Small intestine (tissue), 7 donors: ENCODE results near the gene PEX10. TPM values are rescaled to one million over a fixed set of nuclear protein-coding genes. Genes with fewer than 3 reads are reported as not detected.

Experiments
- DNase-seq, 2 donors: peaks; one replicate each; pipeline versions ENCODE4 v3.0.0 to v3.0.0-alpha.2; 2013
- FAIRE-seq: peaks from 2 replicates; lab custom pipeline; 2012; peaks lifted over from hg19 to GRCh38; lab: Jason Lieb, UNC
- H3K27ac ChIP-seq, 3 donors: one replicate each; pipeline ENCODE4 v1.5.1; 2013; ENCODE audit warnings: low read length in 2 of 3, mild to moderate bottlenecking in 2 of 3, control low read depth in 1 of 3, inconsistent platforms in 1 of 3, low read depth in 1 of 3, moderate library complexity in 1 of 3
- H3K27me3 ChIP-seq, 3 donors: one replicate each; pipeline ENCODE4 v1.6.1; 2013; ENCODE audit warnings: low read length in 3 of 3, inconsistent platforms in 1 of 3; ENCODE audit not compliant: control insufficient read depth in 3 of 3, insufficient read depth in 3 of 3
- H3K36me3 ChIP-seq, 3 donors: one replicate each; pipeline ENCODE4 v1.6.1; 2013; ENCODE audit warnings: low read length in 3 of 3, inconsistent platforms in 1 of 3, low read depth in 1 of 3, mild to moderate bottlenecking in 1 of 3, moderate library complexity in 1 of 3; ENCODE audit not compliant: control insufficient read depth in 3 of 3, insufficient read depth in 2 of 3
- H3K4me1 ChIP-seq, 3 donors: one replicate each; pipeline ENCODE4 v1.6.1; 2013; ENCODE audit warnings: low read length in 2 of 3, inconsistent platforms in 1 of 3, low read depth in 1 of 3, mild to moderate bottlenecking in 1 of 3, moderate library complexity in 1 of 3; ENCODE audit not compliant: control insufficient read depth in 3 of 3, insufficient read depth in 2 of 3
- H3K4me3 ChIP-seq, 3 donors: one replicate each; pipeline ENCODE4 v1.5.1; 2013; ENCODE audit warnings: low read length in 3 of 3, control low read depth in 1 of 3, inconsistent platforms in 1 of 3, low read depth in 1 of 3, mild to moderate bottlenecking in 1 of 3, moderate library complexity in 1 of 3
- H3K9me3 ChIP-seq, 2 donors: one replicate each; pipeline ENCODE4 v1.6.1; 2013; ENCODE audit warnings: low read depth in 1 of 2, low read length in 1 of 2; ENCODE audit not compliant: control insufficient read depth in 2 of 2, insufficient read depth in 1 of 2
- WGBS, 3 donors: extraction: QIAGEN DNeasy Blood & Tissue Kit; methylation state at CpG; one replicate each; pipeline ENCODE4 v1.1.7; 2013; 5-methylcytosine and 5-hydroxymethylcytosine counted together
- polyA plus RNA-seq, 4 donors: library from polyadenylated mRNA; stranded (reverse) in 3 of 4; unstranded in 1 of 4; fragments of 200-250 nt in 3 of 4; fragments of 120-200 nt in 1 of 4; gene quantifications; one replicate each; pipeline versions ENCODE4 v1.2.1 to v1.2.3, GENCODE V29; 2013
- donor health status: healthy with polysubstance abuse.
- donor health status: control.
- donor health status: control.
- donor health status: Bipolar disorder and iron deficiency.
- donor health status: healthy.

Gene PEX10
- polyA plus RNA-seq, 4 donors: 11.9 to 22.4 (median 16.9) TPM

DNA sequence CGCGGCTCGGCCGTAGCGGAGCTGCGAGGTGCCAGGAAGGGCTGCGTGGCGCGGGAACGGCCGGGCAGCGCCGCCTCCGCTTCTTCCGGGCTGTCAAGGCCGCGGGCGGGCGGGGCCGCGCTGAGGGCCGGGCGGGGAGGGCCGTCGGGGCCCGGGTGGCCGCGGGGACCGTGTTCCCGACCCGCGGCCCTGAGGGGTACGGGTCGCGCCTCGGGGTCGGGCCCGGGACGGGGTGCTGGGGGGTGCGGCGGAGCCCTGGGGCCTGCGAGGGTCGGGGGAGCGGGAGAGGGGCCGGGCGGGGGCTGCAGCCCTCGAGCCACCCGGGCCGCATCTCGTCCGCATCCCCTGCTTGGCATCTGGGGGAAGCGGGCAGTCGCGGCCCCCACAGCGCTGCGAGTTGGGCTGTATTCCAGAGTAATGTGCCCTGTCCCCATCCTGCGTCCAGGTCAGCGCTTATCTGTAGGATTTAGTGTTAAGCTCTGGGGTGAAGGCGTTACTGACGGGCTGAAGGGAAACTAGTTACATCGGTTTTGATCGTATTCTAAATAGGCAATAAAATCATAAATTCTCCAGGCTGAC is 20.3 kb downstream of the PEX10 start:
- H3K27ac ChIP-seq: peak overlapping the region; percentile 76 to 94 (median 83)
- 0 to 1% (median 1%) methylated on average over 26 to 62 of the region's 62 CpGs for WGBS, 3 donors
- peak overlapping the region; percentile 69 to 89 (median 84) for H3K4me3 ChIP-seq
- DNase-seq: peak in 1 of 2 donors; percentile 41
- H3K36me3 ChIP-seq: peaks cover 2 to 64% (median 7%) of the 10 kb centered on the region in 3 donors
- FAIRE-seq: no peak
- no peaks in the 10 kb centered on the region for H3K9me3 ChIP-seq
- H3K4me1 ChIP-seq: peaks cover 3 to 26% (median 11%) of the 10 kb centered on the region in 3 donors
- H3K27me3 ChIP-seq: no peaks in the 10 kb centered on the region

GRCh38 chr1:2391041-2391930 is 21.1 kb downstream of the PEX10 start, which contains the start of the genes MORN1 and RER1:
MORN1 (minus strand) TSS chr1:2391554; CDS start chr1:2391533, 21 bp downstream.
RER1 (plus strand) TSS chr1:2391841; CDS start chr1:2395791, 3,950 bp downstream.
- Histone ChIP-seq H3K4me3 (peak within 1 kb of the TSS; percentile 69 to 92 (median 89)), H3K36me3 (peaks cover 0 to 60% (median 6%) of the 10 kb centered on the region in 3 donors), H3K9me3 (no peaks in the 10 kb centered on the region), H3K27ac (peak within 1 kb of the TSS; percentile 76 to 94 (median 83)), H3K27me3 (no peaks in the 10 kb centered on the region), H3K4me1 (peaks cover 3 to 26% (median 11%) of the 10 kb centered on the region in 3 donors)
- DNase-seq: peak; percentile 99 to 100
- WGBS, 3 donors: 0% methylated on average over 66 to 103 of the region's 103 CpGs
- FAIRE-seq: no peak

DNA sequence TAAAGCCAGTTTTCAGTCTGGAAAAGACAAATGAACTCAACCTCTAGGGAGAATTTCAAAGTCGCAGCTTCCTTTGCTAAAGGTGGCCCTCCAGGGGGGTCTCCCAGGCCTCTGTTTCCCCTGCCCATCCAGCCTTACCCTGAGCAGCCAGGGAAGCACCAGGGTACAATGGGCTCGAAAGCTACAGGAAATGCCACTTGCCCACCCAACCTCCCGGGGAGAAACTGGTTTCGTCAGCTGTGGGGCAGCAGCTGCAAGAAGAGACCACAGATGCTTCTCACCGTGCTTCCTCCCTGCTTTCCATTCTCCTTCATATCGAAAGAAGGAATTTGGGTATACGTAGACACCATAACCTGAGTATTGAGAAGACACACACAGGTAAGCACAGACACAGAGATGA is 22.7 kb downstream of the PEX10 start:
- no peak overlapping the region for H3K27ac ChIP-seq
- no peaks in the 10 kb centered on the region for H3K27me3 ChIP-seq
- no peaks in the 10 kb centered on the region for H3K9me3 ChIP-seq
- no peak for DNase-seq
- 89 to 93% (median 90%) methylated on average over 7 of the region's 7 CpGs for WGBS, 3 donors
- peaks cover 0 to 52% (median 2%) of the 10 kb centered on the region in 3 donors for H3K36me3 ChIP-seq
- H3K4me3 ChIP-seq: no peak overlapping the region
- peaks cover 3 to 22% (median 11%) of the 10 kb centered on the region in 3 donors for H3K4me1 ChIP-seq
- no peak for FAIRE-seq

GRCh38 chr1:2388004-2388913 is 24.1 kb downstream of the PEX10 start:
- no peak for FAIRE-seq
- DNase-seq: no peak
- Histone ChIP-seq H3K4me1 (peaks cover 3 to 11% (median 11%) of the 10 kb centered on the region in 3 donors), H3K27me3 (no peaks in the 10 kb centered on the region), H3K36me3 (peaks cover 0 to 46% (median under 1%) of the 10 kb centered on the region in 3 donors), H3K9me3 (no peaks in the 10 kb centered on the region), H3K27ac (no peak overlapping the region), H3K4me3 (no peak overlapping the region)
- WGBS, 3 donors: 94 to 97% (median 97%) methylated on average over 32 of the region's 32 CpGs

- 94 to 97% (median 96%) methylated on average over 30 of the region's 30 CpGs for WGBS, 3 donors
- FAIRE-seq (no peak), DNase-seq (no peak)
These were observed 25.4 kb downstream of the PEX10 start for GRCh38 chr1:2386636-2387611.

GRCh38 chr1:2385606-2386280 is 26.6 kb downstream of the PEX10 start:
- WGBS, 3 donors: 90 to 93% (median 92%) methylated on average over 18 to 19 of the region's 19 CpGs
- Histone ChIP-seq H3K9me3 (no peaks in the 10 kb centered on the region), H3K27me3 (no peaks in the 10 kb centered on the region), H3K36me3 (peaks cover 0 to 45% (median 0%) of the 10 kb centered on the region in 3 donors), H3K4me3 (no peak overlapping the region), H3K27ac (no peak overlapping the region), H3K4me1 (peaks cover 0 to 11% (median 3%) of the 10 kb centered on the region in 3 donors)
- DNase-seq (no peak), FAIRE-seq (no peak)

More at GRCh38 chr1:2386636-2387611, 25.4 kb downstream of the PEX10 start:
- H3K27me3 ChIP-seq: no peaks in the 10 kb centered on the region
- peaks cover 0 to 4% (median 3%) of the 10 kb centered on the region in 3 donors for H3K4me1 ChIP-seq
- no peak overlapping the region for H3K4me3 ChIP-seq
- H3K36me3 ChIP-seq: peaks cover 0 to 39% (median 0%) of the 10 kb centered on the region in 3 donors
- H3K27ac ChIP-seq: no peak overlapping the region
- H3K9me3 ChIP-seq: no peaks in the 10 kb centered on the region
